22Rv1 (cell line): Measurements from ENCODE around the gene ADAM12.

Experiments
- ZFX ChIP-seq: fragments of 450-650 bp; IDR thresholded peaks from 2 replicates; pipeline ENCODE4 v1.6.1; 2017; ENCODE audit warnings: antibody characterized with exemption, borderline replicate concordance
- TF ChIP-seq, protein P1 (sequence below): fragments of 450-650 bp; IDR thresholded peaks from 2 replicates; pipeline ENCODE4 v1.5.1; 2017; ENCODE audit warnings: mild to moderate bottlenecking

DNA sequence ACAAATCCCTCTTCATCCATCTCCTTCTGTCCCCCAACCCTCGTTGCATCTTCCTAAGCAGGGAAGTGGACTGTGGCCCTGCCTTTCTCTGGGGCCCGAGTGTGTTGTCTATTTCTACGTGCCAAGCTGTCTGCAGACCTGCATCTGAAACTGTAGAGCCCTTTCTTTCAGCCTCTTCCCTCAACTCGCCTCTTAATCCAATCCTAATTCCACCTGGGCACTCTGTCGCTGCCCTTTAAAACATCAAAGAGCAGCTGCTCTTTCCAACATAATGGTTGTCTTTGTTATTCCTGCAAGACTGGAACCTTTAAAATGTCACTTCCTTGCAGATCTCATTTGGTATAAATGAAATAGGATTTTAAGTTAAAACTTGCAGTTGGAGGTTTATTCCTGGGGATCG lies 21.5 kb upstream of the ADAM12 start:
- TF ChIP-seq, protein P1, sequence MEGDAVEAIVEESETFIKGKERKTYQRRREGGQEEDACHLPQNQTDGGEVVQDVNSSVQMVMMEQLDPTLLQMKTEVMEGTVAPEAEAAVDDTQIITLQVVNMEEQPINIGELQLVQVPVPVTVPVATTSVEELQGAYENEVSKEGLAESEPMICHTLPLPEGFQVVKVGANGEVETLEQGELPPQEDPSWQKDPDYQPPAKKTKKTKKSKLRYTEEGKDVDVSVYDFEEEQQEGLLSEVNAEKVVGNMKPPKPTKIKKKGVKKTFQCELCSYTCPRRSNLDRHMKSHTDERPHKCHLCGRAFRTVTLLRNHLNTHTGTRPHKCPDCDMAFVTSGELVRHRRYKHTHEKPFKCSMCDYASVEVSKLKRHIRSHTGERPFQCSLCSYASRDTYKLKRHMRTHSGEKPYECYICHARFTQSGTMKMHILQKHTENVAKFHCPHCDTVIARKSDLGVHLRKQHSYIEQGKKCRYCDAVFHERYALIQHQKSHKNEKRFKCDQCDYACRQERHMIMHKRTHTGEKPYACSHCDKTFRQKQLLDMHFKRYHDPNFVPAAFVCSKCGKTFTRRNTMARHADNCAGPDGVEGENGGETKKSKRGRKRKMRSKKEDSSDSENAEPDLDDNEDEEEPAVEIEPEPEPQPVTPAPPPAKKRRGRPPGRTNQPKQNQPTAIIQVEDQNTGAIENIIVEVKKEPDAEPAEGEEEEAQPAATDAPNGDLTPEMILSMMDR, result no peak
- no peak for TF ChIP-seq ZFX
